HepG2 (cell line): ENCODE data around the gene SHC1. TPM values are rescaled to one million over a fixed set of nuclear protein-coding genes. Genes with fewer than 3 reads are reported as not detected.
A peak's percentile ranks its signal among the peaks of the same experiment; 100 is the strongest.

ENCODE experiments used
- ARID5B ChIP-seq: IDR thresholded peaks from 2 replicates; pipeline ENCODE4 v1.4.0; 2020; ENCODE audit warnings: mild to moderate bottlenecking, missing genetic modification reagents
- ETV6 ChIP-seq: sonication (generic); formaldehyde crosslinking; conservative IDR thresholded peaks from 2 replicates; pipeline ENCODE4 v1.4.0; 2020; ENCODE audit warnings: missing genetic modification reagents
- PLSCR1 ChIP-seq: sonication (generic); formaldehyde crosslinking; IDR thresholded peaks from 2 replicates; pipeline ENCODE4 v1.5.0; 2020; ENCODE audit warnings: missing genetic modification reagents, mild to moderate bottlenecking, borderline replicate concordance
- POGZ ChIP-seq: sonication (generic); formaldehyde crosslinking; IDR thresholded peaks from 2 replicates; pipeline ENCODE4 v1.4.0; 2020; ENCODE audit warnings: mild to moderate bottlenecking, missing genetic modification reagents
- PRDM15 ChIP-seq: sonication (generic); formaldehyde crosslinking; IDR thresholded peaks from 2 replicates; pipeline ENCODE4 v1.4.0; 2020; ENCODE audit warnings: missing genetic modification reagents
- RFX5 ChIP-seq: IDR thresholded peaks from 2 replicates; pipeline ENCODE4 v1.6.1; 2011; ENCODE audit warnings: low read depth, low read length, improper control_type of control experiment
- STAT5B ChIP-seq: sonication (generic); formaldehyde crosslinking; IDR thresholded peaks from 2 replicates; pipeline ENCODE4 v1.4.0; 2020; ENCODE audit warnings: missing genetic modification reagents
- TARDBP ChIP-seq: sonication (generic); formaldehyde crosslinking; IDR thresholded peaks from 2 replicates; pipeline ENCODE4 v1.8.0; 2022; ENCODE audit warnings: mild to moderate bottlenecking, missing genetic modification reagents
- TEAD2 ChIP-seq: sonication (generic); formaldehyde crosslinking; IDR thresholded peaks from 2 replicates; pipeline ENCODE4 v1.9.0; 2021; ENCODE audit warnings: missing genetic modification reagents
- TP53 ChIP-seq: sonication (generic); formaldehyde crosslinking; conservative IDR thresholded peaks from 2 replicates; pipeline ENCODE4 v1.4.0; 2020; ENCODE audit warnings: missing genetic modification reagents
- ZNF33B ChIP-seq: sonication (generic); formaldehyde crosslinking; IDR thresholded peaks from 2 replicates; pipeline ENCODE4 v1.5.1; 2020; ENCODE audit warnings: mild to moderate bottlenecking, missing genetic modification reagents
- ZNF350 ChIP-seq: sonication (generic); formaldehyde crosslinking; IDR thresholded peaks from 2 replicates; pipeline ENCODE4 v1.4.0; 2020; ENCODE audit warnings: mild to moderate bottlenecking, low read depth, missing genetic modification reagents, borderline replicate concordance
- ZNF484 ChIP-seq: sonication (generic); formaldehyde crosslinking; IDR thresholded peaks from 2 replicates; pipeline ENCODE4 v1.5.1; 2020; ENCODE audit warnings: mild to moderate bottlenecking, low read depth, missing genetic modification reagents, borderline replicate concordance
- ZNF562 ChIP-seq: sonication (generic); formaldehyde crosslinking; IDR thresholded peaks from 2 replicates; pipeline ENCODE4 v1.8.0; 2022; ENCODE audit warnings: missing genetic modification reagents, borderline replicate concordance
- ZNF687 ChIP-seq: sonication (generic); formaldehyde crosslinking; IDR thresholded peaks from 2 replicates; pipeline ENCODE4 v1.5.1; 2020; ENCODE audit warnings: mild to moderate bottlenecking, missing genetic modification reagents, moderate library complexity
- polyA plus RNA-seq, 8 experiments: library from polyadenylated mRNA; depleted of rRNA in 3 of 8; stranded (reverse) in 7 of 8; unstranded in 1 of 8; fragments of >200 nt; fragmentation: Illumina TruSeq in 4 of 8; extraction: Trizol in 4 of 8; gene quantifications; 2 replicates each; pipeline versions ENCODE4 v1.2.1 to v1.2.3, GENCODE V29; 2011 to 2016; ENCODE audit warnings: low read depth in 4 of 8, missing spikeins in 1 of 8, mixed read lengths in 1 of 8; ENCODE audit not compliant: insufficient read depth in 1 of 8
- total RNA-seq, 5 experiments: library from RNA; depleted of rRNA; stranded (reverse); fragments of >200 nt; fragmentation: Illumina TruSeq; extraction: Trizol; gene quantifications; 2 replicates each; pipeline ENCODE4 v1.2.3, GENCODE V29; 2016; ENCODE audit warnings: low read depth in 1 of 5

Gene SHC1
- total and polyA plus RNA-seq, 2 of the 13 experiments (the other 11 are each of a cell fraction or from before 2014, with no cell fraction given), result 52.0 to 137 TPM

- TF ChIP-seq PRDM15 (peak; percentile 89), STAT5B (CRISPR knock-in tag) (no peak), RFX5 (no peak), ARID5B (CRISPR knock-in tag) (peak; percentile 74), TARDBP (CRISPR knock-in tag) (peak; percentile 85; the same call in 1 of the 2 replicates), ZNF687 (peak; percentile 93), TEAD2 (CRISPR knock-in tag) (no peak), ZNF350 (CRISPR knock-in tag) (peak; percentile 96), ZNF33B (CRISPR knock-in tag) (no peak), ZNF562 (no peak), PLSCR1 (CRISPR knock-in tag) (no peak), POGZ (CRISPR knock-in tag) (peak; percentile 69), ZNF484 (CRISPR knock-in tag) (no peak), ETV6 (CRISPR knock-in tag) (peak; percentile 49; the same call in 1 of the 2 replicates), TP53 (CRISPR knock-in tag) (peak; percentile 73; the same call in 1 of the 2 replicates)
Observed at GRCh38 chr1:155017041-155017945, 46.7 kb upstream of the SHC1 start (continued).
